GM19372 (cell line): ENCODE measurements around the gene RANBP3.

ENCODE experiments used
- ATAC-seq: cut with Tn5 transposase; IDR thresholded peaks from one replicate; pipeline ENCODE4 v1.9.1; 2021; ENCODE audit warnings: mild to moderate bottlenecking, low read depth, moderate library complexity; ENCODE audit not compliant: unreplicated experiment

RANBP3 gene

GRCh38 chr19:5933391-5934068, 44.4 kb downstream of the RANBP3 start:
- ATAC-seq: no peak

GRCh38 chr19:5932609-5933262, 45.2 kb downstream of the RANBP3 start:
- no peak for ATAC-seq

DNA sequence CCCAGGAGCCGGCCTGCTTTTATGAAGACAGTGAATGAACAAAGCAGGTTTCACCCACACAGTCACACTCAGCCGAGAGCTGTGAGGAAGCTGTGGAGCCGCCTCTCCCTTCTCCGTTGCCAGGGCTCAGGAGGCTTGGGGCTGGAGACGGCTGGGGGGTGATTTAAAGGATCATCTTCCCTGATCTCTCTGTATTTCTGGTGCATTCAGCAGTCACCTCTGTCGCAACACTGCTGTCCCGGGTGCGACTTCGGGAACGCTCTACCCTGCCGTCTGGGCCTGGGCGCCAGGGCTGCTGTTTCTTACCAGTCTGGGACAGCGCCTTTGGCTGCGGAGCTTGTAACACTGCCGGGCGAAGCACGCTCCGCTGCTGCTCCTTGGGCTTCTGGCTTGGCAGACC, 45.8 kb downstream of the RANBP3 start:
- no peak for ATAC-seq

GRCh38 chr19:5931251-5931650, 46.7 kb downstream of the RANBP3 start:
- no peak for ATAC-seq

DNA sequence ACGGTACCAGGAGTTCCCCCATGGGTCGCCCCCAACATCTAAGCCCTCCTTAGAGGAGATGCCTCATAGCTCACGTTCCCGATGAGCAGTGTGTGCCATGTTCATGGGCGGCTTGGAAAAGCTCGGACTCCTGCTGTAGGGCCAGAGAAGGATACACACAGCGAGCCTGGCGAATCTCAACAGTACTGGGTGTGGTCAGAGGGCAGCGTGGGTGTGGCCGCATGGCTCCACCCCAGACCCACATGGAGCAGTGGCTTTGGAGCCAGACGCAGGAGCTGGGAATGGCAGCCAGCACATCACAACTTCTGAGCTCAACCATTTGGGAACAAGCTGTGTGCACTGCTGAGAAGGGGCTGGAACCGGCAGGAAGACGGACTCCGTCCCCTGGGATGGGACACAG, 48.3 kb downstream of the RANBP3 start:
- no peak for ATAC-seq

DNA sequence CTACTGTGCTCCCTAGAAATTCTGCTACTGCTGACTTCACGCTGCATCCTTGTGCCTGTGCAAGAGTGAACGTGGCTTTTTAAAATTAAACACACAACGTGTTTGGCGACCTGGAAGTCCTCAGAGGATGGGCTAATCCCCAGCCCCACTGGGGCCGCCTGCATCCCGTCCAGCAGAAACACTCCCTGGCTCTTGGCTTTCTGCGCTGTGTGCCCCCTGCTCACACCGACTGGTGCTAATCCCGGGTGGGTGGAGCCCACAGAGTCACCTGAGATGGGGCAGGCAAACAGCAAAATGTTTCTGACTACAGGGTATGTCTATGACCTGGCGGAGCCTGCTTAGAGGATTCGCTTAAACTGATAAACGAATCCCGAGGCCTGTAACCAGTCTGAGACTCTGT, 48.8 kb downstream of the RANBP3 start:
- ATAC-seq: no peak

DNA sequence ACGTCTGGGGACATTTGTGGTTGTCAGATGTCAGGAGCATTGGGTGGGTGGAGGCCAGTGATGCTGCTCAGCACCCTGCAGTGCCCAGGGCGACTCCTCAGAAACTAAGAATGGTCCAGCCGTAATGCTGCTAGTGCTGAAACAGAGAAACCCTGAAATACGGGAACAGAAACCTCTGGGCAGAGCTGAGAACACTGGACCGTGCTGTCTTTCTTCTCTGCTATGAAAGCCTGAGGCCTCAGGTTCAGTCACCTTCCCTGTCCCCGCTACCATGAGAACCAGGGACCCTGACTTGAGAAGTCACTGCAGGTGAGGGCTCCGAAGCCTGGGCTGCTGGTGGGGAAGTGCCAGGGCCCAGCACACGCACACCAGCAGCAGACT, 50.5 kb downstream of the RANBP3 start:
- ATAC-seq: no peak

- no peak for ATAC-seq
Measured at GRCh38 chr19:5926641-5927440, 51.1 kb downstream of the RANBP3 start.

- no peak for ATAC-seq
Measured at GRCh38 chr19:5925830-5926427, 52.0 kb downstream of the RANBP3 start.

DNA sequence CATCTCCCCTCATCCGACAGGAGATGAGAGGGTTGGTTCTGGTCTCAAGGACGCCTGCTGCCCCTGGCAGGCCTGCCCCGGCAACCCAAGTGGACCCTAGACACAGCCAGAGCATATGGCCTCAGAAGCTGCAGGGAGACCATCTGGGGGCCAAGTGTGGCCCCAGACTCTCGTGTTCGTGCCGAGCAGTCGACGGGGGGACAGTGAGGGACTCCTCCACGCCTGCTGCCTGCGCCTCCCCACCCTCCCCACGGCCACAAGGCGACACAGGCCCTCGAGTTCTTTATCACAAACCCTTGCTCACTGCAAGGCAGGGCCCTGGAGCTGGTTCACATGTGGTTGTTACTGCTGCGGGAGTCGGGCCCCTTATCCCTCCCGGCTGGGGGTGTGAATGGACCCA, 54.6 kb downstream of the RANBP3 start:
- ATAC-seq: no peak

DNA sequence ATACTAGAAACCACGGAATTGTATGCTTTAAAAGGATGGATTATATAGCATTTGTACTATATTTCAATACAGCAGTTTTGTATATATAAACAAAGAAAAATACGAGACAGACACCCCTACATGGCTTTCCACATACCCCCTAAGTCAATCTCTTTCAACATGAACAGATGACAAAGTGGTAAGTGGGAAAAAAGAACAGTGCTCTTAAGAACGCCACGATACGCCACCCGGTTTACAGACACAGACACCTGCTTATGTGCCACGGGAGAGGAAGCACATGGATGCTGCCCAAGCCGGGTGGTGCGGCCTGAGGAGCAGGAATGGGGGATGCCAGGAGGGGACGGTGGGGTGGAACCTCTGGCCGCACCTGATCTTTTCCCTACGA, 55.8 kb downstream of the RANBP3 start:
- ATAC-seq: no peak

- no peak for ATAC-seq
Measured at GRCh38 chr19:5921516-5922160, 56.3 kb downstream of the RANBP3 start.

DNA sequence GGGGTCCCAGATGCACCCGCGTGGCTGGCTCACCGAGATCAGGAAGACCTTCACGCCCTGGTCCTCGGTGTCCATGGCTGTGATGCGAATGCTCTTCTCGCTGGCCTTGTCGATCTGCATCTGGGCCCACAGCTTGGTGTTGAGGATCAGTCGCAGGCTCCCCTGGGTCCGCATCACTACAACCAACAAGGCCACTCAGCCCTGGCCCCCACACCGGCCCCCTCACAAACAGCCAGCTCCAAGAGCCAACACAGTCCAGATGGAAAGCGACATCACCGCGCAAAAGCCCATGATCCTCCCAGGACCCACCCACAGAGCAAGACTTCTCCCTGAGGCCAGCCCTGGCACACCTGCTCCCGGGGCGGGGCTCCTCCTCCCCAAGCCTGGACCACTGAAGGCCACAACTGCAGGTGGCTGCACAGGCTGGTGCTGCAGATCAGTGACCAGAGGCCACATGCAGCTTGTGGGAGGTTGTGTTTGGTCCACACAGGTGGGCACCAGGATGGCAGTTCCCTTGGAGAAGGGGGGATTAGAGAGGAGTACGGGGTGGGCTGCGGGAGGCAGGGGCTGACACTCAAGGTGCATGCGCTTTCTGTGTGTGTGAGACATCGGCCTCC, 59.4 kb downstream of the RANBP3 start:
- no peak for ATAC-seq

DNA sequence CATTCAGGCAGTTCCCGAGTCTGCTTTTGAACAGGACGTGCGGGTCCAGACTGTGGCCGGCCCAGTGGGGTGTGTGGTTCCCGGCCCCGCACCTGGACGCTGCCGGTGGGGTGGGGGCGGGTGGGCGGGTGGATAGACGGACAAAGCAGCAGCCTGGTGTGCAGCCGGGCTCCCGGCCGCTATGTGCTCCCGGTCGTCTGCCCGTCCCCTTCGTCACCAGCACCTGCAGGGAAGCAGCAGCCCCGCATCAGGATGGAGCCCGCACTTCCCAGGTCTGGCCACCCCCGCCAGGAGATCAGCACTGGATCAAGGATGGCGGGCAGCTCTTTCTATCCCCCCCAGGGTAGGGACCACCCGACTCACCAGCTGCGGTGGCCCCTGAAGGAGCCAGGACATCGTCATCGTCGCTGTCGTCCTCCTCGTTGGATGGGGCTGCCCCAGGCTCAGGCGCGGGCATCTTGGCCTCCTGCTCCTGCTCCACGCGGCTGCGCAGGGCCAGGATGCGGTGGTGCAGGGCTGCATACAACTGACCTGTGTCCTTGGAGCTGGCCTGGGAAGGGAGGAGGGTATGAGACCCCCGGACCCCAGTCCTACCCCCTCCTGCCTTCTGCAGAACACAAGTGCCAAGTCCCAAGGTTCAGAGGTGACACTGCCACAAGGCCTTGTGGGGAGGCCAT, 60.4 kb downstream of the RANBP3 start:
- no peak for ATAC-seq

DNA sequence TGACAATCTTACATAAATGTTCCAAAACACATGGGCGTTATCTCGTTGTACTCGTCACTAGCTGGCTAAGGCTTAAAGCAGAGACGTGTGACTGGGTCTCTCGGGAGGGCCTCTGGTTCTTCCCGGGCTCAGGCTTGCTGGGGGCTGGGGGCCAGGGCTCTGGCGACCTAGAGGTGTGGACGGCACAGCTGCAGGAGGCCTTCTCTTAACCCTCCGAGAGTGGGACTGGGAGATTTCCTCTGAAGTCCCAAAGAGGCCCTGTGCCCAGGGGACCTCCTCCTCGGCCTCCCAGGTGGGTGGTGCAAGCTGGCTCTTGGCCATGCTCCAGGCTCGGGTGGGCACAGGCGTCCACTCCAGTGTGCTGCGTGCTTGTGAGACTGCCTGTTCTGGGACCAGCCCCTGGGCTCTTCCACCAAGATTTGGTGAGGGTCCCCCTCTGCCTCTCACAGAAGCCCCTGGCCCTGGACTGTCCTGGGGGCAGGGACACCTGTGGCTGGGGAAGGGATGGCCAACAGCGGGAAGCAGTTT, 61.7 kb downstream of the RANBP3 start:
- ATAC-seq: no peak

GRCh38 chr19:5915782-5916165, 62.2 kb downstream of the RANBP3 start:
- no peak for ATAC-seq

DNA sequence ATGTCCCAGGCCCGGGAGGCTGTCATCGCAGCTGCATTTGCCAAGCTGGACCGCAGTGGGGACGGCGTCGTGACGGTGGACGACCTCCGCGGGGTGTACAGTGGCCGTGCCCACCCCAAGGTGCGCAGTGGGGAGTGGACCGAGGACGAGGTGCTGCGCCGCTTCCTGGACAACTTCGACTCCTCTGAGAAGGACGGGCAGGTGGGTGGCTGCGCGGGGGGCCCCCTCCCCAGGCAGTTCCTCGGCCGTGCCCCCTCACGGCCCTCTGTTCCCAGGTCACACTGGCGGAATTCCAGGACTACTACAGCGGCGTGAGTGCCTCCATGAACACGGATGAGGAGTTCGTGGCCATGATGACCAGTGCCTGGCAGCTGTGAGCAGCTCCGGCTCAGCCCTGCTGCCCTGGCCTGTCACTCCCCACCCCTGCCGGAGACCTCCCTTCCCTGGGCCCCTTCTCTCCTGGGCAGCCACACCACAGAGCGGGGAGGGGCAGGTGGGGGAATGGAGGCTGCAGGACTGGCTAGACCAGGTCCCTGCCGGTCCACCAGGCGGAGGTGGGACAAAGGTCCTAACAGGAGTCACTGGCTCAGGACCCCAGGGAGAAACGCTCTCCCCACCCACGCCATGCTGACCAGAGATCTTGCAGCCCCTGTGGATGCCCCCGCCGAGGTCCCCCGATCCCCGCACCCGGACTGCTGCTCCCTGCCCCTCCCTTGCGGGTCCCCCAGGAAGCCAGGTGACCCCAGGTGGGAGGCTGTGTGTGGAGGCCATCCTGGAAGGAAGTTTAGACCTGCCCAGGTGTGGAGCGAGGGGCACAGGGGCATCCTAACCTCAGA, 62.8 kb downstream of the RANBP3 start:
- no peak for ATAC-seq

GRCh38 chr19:5914358-5914774, 63.6 kb downstream of the RANBP3 start:
- no peak for ATAC-seq
